H1 (cell line): ENCODE results near the gene BMERB1. TPM values are rescaled to one million over a fixed set of nuclear protein-coding genes. Genes with fewer than 3 reads are reported as not detected.

Experiments
- CBX5 ChIP-seq: fragments of 300-800, 300-1000 bp; sonication (generic); IDR thresholded peaks from 2 replicates; pipeline ENCODE4 v1.7.1; 2016; ENCODE audit warnings: antibody characterized with exemption, low read length, low read depth
- CHD7 ChIP-seq: fragments of 300-600 bp; sonication (generic); IDR thresholded peaks from 2 replicates; pipeline ENCODE4 v1.7.1; 2012; ENCODE audit warnings: low read length, moderate library complexity, mild to moderate bottlenecking, inconsistent platforms; ENCODE audit not compliant: insufficient replicate concordance
- EZH2 ChIP-seq: fragments of 200-600 bp; sonication (generic); IDR thresholded peaks from 2 replicates; pipeline ENCODE4 v1.7.1; 2012; ENCODE audit warnings: low read depth, mild to moderate bottlenecking, moderate library complexity, low read length, inconsistent platforms; ENCODE audit not compliant: severe bottlenecking
- KDM4A ChIP-seq: IDR thresholded peaks from one replicate; pipeline ENCODE4 v1.7.1; 2012; ENCODE audit warnings: low read depth, mild to moderate bottlenecking, moderate library complexity, low read length, inconsistent platforms; ENCODE audit not compliant: severe bottlenecking
- SIN3A ChIP-seq, 2 experiments: IDR thresholded peaks in 1 of 2; conservative IDR thresholded peaks in 1 of 2; 2 replicates each; pipeline ENCODE4 v1.6.1; 2011 to 2012; ENCODE audit warnings: low read length in 2 of 2, improper control_type of control experiment in 1 of 2, low read depth in 1 of 2, mild to moderate bottlenecking in 1 of 2
- TAF1 ChIP-seq: IDR thresholded peaks from 2 replicates; pipeline ENCODE4 v1.6.1; 2011; ENCODE audit warnings: mild to moderate bottlenecking, low read depth, low read length
- polyA plus RNA-seq, 7 experiments: library from polyadenylated mRNA; depleted of rRNA in 3 of 7; stranded (reverse) in 5 of 7; unstranded in 2 of 7; fragments of >200 nt in 5 of 7; fragments of 200-250 nt in 2 of 7; gene quantifications; 1 replicate in 5 of 7; 2 replicates in 1 of 7; 4 replicates in 1 of 7; pipeline versions ENCODE4 v1.2.1 to v1.2.3, GENCODE V29; 2011 to 2013; ENCODE audit warnings: missing spikeins in 2 of 7, mixed read lengths in 2 of 7
- total RNA-seq: library from RNA; stranded (reverse); fragmentation: NEBNext Ultra II Directional; extraction: Animal tissue kit (Norgen Biotek cat#: 25700); gene quantifications from 2 replicates; pipeline ENCODE4 v1.2.1, GENCODE V29; 2021

BMERB1 gene
- total and polyA plus RNA-seq, 2 of the 8 experiments (the other 6 are each of a cell fraction or from before 2014, with no cell fraction given): 23.5 to 27.1 TPM

GRCh38 chr16:15466131-15466530 lies 31.7 kb downstream of the BMERB1 start (continued):
- TF ChIP-seq EZH2 (no peak), KDM4A (no peak), CHD7 (no peak), SIN3A (conservative IDR thresholded peaks at IDR 0.05 in 1 of 2, IDR thresholded peaks at IDR 0.05 in 1 of 2; ENCODE audit: low read depth in 1 of 2, low read length in 2 of 2) (no peak), CBX5 (no peak), TAF1 (no peak)
